T-helper 9 cell (primary cell): ENCODE data around the gene NADK.
"Not testable (repeated sequence)": the region's sequence is repeated elsewhere in the genome, so short reads cannot be mapped to it uniquely, and the experiment has no call there.

Experiments used
- DNase-seq: peaks from one replicate; pipeline ENCODE4 v3.0.0-alpha.2; 2020

NADK gene

DNA sequence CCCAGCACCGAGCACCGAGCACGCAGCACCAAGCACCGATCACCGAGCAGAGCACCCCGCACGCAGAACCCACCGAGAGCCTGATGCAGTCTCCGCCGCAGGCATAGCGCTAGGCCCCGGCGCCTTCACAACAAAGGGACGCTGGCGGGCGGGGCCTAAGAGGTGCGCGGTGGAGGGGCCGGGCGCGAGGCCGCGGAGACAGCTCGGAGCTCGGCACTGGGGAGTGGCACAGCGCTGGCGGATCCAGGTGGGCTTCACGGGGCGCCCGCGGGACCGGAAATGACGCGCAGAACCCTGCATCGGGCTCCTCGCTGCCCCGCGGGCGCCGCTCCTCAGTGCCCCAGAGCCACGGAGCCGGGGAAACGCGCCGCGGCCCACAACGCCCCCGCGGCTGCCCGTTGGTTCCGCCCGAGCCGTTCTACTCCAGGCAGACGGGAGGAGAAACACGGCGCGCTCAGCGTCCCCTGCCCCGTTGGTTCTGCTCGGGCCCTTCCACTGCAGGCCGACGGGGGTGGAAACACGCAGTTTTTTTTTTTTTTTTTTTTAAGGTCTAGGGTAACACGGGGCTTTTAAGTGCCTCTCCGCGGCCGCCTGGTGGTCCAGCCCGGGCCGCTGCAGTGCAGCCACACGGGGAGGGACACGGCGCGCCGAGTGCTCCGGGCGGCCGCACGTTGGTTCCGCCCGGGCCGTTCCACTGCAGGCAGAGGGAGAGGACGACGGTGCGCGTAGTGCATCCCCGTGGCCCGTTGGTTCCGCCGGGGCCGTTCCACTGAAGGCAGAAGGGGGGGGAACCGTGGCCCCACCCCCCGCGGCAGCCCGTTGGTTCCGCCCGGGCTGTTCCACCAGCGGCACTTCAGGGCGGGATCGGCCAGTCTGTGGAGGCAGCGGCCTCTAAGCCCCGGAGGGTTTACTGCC lies 32.4 kb downstream of the NADK start:
- DNase-seq = peak; percentile 82

DNA sequence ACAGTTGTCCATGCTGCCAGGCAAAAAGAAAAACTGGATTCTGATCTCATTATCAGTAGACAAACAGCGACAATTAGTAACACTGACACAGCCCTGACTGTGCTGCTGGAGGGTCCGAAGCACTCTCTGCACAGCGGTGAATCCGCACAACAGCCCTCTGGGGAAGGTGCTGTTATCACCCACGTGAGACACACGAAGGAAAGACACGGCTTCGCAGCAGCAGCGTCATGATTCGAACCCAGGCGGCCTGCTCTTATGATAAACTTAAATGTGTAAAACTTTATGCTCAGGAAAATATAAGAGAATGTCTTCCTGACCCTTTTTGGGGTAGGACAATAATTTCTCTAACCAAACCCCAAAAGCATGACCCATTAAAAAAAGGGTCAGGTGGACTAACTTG lies 35.7 kb downstream of the NADK start:
- not testable (repeated sequence) for DNase-seq

DNA sequence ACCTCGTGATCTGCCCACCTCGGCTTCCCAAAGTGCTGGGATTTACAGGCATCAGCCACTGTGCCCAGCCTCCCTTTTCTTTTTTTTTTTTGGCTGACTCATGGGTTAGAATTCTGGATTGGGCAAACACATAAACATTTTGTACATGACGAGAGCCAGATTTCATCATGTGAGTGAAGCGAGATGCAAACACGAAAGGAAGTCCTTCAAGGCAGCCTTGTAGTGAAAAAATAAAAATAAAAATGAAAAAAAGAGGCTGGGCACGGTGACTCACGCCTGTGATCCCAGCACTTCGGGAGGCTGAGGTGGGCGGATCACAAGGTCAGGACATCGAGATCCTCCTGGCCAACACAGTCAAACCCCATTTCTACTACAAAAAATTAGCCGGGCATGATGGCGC lies 37.3 kb downstream of the NADK start:
- not testable (repeated sequence) for DNase-seq

DNA sequence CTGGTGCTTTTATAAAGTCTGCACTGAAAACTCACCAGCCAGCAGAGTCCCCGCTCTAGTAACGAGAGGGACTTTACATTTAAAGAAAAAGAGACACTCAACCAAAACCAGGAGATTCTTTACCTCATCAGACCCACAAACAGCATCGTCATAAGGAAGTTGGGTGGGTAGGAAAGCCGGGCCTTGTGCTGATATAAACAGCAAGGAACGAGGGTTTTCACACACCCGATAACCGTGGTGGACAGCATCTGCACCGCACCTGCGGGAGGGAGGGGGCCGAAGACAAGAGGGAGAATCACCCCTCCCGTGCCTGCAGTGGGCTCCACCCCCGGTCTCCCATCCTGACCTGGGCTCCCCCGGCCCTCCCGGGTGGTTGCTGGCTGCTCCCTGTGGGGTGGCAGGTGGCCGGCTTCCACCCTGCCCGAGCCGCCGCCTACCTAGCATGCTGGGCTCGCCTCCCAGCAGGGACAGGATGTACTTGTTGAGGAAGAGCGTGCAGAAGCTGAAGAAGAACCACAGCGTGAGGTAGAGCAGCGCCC lies 39.4 kb downstream of the NADK start:
- not testable (repeated sequence) for DNase-seq

DNA sequence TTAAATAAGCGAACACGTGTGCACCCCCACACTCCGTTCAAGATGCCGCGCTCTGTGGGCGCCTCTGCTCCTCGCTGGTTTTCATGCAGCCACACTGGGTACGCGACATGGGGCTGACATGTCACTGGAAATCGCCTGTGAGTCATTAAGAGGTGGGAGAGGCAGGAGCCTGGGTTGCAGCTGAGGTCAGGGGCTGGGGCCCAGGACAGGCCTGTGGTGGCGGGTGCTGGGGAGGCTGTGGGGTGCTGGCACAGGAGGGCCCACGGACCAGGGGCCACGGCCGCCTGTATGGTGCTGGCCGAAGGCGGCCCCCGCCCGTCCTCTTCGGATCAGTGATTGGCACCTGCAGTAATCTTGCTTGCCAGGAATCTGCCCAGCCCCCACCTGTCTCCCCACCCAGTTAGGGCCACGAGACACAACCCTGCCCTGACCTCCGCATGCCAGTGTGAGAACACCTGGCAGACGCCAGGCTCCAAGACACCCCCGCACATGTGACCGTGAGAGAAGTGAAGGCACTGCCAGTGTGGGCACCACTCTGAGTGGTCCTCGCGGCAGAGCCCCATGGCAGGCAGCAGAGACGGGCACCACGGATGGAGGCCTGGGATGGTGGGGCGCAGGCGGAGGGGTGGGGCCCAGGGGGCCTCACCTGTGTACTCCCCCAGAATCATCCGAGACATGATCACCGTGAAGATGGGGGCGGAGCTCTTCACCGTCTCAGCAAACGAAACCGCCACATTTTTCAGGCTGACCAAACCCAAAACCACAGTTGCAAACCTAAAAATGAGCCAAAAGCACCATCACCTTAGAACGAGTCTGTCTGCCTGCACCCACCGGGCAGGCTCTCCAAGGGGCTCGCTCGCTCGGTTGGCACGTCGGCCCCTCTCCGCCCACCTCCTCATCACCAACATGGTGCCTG lies 40.3 kb downstream of the NADK start:
- not testable (repeated sequence) for DNase-seq

DNA sequence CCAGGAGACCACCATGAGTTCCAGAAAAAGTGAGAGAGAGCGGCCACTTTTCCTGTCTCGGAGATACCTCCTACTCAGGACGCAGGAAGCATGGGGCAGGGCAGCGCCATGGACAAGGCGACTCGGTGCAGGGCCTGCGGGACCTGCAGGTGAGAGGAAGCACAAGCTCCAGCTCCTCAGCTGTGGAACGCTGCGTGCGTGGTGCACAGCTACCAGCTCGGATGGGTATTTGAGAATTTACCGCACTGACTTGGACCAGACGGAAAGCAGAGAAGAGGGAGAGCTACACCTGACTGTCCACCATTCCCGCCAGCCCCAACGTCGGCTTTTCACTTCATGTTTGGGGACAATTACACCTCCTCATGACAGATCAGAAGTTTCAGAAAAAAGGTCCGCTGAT lies 45.9 kb downstream of the NADK start:
- DNase-seq = no peak

DNA sequence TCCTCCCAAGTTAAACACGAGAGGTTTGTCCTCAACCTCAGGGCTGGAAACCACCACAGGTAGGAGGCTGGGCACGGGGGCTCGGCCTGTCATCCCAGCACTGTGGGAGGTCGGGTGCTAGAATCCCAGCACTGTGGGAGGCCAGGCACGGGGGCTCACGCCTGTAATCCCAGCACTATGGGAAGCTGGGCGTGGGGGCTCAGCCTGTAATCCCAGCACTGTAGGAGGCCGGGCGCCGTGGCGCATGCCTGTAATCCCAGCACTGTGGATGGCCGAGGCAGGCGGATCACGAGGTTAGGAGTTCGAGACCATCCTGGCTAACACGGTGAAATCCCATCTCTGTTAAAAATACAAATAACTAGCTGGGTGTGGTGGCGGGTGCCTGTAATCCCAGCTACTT lies 47.4 kb downstream of the NADK start:
- no peak for DNase-seq

DNA sequence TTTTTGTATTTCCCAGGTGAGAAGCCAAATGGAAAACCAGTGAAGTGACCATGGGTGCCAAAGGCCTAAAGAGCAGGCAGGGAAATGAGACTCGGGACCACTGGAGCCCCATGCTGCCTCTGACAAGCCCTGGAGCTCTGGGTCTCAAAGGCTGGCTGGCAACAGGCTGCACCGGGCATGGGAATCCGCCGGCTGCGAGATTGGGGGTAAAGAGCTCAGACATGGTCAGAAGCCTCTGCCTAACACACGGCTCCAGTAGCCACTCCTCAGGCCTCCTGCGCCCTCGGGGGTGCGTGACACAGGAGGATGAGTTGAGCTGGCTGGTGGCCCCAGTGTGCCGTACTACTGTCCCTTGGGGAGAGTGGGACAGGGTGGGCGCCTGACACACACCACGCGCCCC lies 48.0 kb downstream of the NADK start:
- not testable (repeated sequence) for DNase-seq

DNA sequence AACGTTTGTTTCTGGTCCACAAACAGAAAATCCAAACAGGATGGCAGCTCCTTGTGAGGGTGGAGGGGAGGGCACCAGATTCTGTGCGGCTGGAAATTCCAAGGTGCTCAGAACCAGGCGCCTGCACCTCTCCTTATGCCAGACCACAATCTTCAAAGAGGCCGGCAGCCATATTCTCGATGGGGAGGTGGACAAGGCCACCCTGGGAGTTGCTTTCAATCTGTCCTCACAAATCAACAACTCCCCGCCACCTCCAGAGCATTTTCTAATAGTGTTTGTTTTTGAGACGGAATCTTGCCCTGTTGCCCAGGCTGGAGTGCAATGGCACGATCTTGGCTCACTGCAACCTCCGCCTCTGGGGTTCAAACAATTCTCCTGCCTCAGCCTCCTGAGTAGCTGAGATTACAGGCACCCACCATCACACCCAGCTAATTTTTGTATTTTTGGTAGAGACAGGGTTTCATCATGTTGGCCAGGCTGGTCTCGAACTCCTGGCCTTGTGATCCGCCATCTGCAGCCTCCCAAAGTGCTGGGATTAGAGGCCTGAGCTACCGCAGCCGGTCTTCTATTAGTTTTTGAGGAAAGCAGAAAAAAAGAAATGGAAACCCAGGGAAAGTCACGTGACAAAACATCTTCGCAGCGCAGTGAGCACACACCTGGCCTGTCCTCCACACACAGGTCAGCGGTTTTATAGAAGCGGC lies 49.0 kb downstream of the NADK start:
- DNase-seq = not testable (repeated sequence)

DNA sequence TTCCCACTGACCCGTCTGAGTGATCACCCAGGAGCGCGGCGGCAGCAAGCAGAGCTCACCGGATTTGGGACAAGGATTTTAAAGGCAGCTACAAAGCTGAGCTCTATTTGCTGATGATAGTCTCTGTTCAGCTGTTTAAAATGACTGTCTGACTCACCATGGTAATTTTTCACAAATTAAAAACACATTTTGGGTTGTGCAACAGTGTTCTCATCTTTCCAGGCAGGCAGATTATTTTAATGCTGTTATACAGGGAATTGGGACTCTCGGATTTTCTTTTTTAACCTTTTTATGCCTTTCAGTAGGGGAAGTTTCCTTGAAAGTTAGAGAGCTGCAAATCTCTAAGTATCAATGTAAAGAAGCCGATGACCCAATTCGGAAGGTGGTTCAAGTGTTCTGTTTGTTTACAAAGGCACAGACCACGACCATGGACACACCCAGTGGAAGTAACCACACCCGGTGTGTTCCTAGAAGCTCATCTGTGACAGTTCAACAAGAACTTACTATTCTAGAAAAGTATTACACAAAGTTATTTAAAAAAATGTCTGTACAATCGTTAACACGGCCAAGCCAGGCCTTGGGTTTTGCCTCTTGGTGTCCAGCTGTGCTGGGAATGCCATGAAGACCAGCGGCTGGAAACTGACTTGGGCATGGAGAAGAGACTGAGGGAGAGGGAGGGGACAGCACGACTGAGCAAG lies 49.8 kb downstream of the NADK start:
- DNase-seq = peak; percentile 30

DNA sequence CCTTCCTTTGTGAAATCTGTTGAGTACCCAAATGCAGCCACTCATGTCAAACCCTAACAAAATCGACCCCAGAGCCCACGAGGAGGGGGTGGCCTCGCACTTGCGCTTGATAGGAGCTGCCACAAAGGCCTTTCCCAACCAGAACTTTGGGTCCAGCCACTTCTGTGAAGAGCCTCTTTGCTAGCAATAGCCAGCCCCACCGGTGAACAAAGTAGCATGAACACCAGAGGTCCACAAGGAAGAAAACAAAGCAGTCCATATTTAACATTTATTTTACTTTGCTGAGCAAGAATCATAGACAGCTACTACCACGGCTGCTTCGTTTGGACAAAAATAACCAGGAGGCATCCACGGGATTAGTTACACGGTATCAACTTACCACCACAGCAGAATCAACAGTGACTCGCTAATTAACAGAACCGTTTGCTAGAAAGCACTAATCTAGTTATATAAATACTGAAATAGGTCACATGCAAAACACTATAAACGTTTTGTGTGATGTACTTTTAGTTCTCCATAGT lies 51.1 kb downstream of the NADK start:
- DNase-seq = not testable (repeated sequence)

DNA sequence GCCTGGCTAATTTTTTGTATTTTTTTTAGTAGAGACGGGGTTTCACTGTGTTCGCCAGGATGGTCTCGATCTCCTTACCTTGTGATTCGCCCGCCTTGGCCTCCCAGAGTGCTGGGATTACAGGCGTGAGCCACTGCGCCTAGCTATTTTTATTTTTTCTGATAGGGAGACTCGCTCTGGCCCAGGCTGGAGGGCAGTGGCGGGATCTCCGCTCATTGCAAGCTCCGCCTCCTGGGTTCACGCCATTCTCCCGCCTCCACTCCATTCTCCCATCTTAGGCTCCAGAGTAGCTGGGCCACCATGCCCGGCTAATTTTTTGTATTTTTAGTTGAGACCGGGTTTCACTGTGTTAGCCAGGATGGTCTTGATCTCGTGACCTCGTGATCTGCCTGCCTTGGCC lies 52.2 kb downstream of the NADK start:
- DNase-seq = not testable (repeated sequence)

DNA sequence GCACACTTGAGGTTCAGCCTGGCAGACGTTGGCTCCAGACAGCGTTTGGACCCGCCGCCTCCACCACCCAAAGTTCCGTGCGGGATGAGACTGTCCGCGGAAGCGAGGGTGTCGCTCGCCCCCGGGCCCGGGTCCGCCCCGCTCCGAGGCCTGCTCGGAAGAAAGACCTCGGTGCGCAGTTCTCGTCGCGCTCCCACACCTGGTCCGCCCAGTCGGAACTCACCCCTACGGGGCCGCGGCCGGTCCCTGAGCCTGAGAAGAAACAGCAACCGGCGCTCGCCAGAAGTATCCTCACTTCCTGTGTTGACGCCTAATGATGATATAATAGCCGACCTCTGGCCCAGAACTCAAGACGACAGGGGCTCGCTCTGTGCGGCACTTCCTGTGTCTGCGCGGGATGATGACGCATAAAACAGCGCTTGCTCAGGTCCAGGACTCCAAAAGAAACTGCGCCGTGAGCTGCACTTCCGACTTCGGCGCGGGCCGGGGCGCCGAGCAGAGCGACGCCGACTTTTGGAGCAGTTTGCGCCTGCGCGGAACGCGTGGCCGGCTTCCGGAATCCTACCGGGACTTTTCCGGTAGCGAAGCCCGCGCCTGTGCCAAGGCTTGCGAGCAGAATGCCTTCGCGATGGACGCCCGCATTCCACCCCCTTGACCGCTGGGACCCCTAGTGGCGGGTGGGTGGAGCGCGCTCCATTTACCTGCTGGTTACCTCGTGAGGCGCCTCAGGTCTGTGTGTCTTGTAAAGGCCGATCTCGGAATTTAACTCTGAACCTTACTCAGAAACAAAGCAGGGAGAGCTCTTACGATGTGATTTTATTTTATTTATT lies 54.0 kb downstream of the NADK start, which contains the start of gene CDK11A:
Gene CDK11A (minus strand): TSS at position 323 of the 830 bp plus-strand sequence. CDS start 1,539 bp downstream, outside the sequence.
- DNase-seq = peak; percentile 99

DNA sequence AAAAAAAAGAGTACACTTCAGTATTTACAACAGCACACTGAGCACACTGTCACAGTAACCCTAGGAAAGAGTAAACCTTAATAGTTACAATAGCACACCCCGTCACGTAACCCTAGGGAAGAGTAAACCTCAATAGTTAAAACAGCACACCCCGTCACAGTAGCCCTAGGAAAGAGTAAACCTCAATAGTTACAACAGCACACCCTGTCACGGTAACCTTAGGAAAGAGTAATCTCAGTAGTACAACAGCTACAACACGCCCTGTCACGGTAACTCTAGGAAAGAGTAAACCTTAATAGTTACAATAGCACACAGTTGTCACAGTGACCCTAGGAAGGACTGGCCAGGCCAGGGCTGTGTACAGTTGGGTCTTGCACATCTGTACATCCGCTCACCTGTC lies 57.1 kb downstream of the NADK start:
- no peak for DNase-seq

DNA sequence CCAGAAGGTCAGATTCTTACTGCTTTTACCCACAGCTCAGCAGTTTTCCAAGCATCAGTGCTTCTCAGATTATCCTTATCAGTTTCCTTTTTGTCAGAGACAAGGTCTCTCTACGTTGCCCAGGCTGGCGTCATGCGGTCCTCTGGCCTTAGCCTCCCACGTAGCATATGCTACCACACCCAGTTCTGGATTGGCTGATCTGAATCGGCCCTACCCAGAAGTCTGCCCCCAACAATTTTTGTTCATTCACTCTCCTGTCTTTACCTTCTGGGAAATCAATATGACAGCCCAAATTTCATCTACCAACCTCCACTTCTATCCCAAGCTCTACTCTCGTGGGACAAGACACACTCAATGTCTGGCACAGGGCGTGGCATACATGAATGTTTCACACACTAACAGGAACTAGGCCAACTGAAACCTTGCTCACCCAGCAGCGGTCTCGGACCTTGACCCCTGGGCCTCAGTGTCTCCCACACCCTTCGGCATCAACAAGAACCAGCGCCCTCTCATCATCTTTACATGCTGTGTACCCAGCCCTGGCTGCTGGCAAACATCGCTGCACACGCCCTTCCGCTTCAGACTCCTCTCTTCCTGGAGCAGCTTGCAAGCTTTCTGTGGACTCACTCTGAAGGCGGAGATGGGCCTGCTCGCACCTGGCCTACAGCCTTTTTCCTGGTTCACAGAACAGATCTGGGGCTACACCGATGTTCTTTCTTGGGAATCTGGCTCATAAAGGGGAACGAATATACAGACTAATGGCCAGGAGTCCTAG lies 63.0 kb downstream of the NADK start:
- not testable (repeated sequence) for DNase-seq

DNA sequence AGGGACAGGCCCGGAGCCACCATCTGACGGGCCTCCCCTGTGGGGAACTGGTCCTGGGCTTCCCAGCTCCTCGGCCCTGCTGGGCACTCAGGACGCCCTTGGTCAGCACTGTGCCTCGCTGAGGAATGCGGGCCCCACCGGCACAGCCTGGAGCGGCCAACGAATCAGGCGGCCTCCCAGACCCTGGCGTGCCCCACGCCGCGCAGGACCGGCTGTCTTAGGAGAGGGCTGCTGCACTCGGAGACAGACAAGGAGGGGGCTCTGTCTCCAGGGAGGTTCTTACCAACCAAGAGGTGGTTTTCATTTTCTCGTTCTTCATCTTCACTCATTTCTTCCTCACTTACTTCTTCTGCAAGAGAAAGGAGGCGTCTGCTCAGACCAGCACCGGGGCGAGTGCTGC lies 70.4 kb downstream of the NADK start:
- not testable (repeated sequence) for DNase-seq

DNA sequence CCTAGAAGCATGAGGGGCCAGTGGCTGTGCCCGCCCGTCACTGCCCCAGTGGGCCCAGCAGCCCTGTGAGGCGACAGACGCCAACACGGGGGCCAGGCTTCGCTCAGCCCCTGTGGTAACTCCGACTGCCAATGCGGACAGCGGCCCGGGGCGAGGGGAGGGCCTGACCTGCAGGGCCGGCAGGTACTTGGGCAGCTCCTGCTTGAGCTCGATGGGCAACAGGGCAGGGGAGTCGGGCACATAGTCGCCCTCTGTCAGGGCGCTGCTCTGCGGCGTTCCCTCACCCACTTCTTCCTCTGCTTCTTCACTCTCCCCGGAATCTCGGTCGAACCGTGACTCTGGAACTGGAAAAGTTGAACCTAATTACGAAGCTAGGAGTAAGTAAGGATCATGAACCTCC lies 71.0 kb downstream of the NADK start:
- not testable (repeated sequence) for DNase-seq

DNA sequence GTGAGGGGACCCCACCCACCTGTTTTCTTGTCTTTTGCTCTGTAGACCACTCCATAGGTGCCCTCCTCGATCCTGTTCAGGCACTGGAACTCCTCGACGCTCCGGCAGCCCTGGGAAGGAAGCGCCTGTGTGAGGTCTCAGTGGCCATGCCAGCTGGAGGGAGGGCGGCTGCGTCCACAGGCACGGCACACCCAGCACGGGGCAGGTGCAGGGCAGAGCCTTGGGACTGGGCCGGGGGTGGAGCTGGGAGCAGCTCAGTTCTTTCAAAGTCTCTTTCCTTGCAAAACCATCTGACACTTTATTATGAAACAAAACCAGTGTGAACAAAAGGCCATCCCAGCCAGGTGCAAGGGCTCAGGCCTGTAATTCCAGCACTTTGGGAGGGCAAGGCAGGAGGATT lies 72.6 kb downstream of the NADK start:
- not testable (repeated sequence) for DNase-seq

DNA sequence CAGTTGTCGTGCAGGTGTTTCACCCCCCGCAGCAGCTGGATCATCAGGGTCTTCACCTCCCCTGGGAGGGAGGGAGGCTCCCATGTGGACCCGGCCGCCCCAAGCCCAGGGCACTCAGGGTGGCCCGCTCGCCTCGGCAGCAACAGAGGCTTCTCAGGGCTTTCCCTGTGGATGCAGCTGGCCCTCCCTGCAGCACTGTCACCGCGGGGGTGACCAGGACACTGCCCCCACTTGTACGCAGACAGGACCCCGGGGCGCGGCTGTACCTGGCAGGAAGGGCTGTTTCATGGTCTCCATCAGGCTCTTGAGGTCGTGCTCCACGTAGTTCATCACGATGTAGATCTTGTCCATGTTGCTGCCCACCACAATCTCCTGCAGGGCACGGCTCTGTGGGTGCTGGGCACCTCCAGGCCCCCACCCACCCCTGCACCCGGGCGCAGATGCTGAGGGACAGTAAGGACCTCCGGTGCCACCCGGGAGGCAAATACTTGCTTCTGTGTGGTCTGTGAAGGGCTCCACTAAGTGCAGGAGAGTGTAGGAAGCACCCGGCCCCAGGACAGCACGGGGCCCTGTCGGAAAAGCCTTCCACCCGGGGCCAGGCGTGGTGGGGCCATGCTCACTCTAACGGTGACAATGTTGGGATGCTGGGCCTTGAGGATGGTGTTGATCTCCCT lies 73.8 kb downstream of the NADK start:
- DNase-seq = not testable (repeated sequence)
